GM18909 (cell line): ENCODE results near the gene MYO1D.

Experiments
- ATAC-seq: cut with Tn5 transposase; IDR thresholded peaks from one replicate; pipeline ENCODE4 v1.9.1; 2021; ENCODE audit warnings: mild to moderate bottlenecking; ENCODE audit not compliant: unreplicated experiment, poor library complexity

Gene MYO1D

GRCh38 chr17:32485261-32486110 lies 391.4 kb downstream of the MYO1D start:
- ATAC-seq: no peak

GRCh38 chr17:32484628-32485027 lies 392.3 kb downstream of the MYO1D start:
- ATAC-seq: no peak

GRCh38 chr17:32484041-32484461 lies 392.9 kb downstream of the MYO1D start:
- no peak for ATAC-seq

GRCh38 chr17:32483451-32484019 lies 393.4 kb downstream of the MYO1D start:
- ATAC-seq: no peak

- no peak for ATAC-seq
These were observed 394.2 kb downstream of the MYO1D start for GRCh38 chr17:32482568-32483320.

GRCh38 chr17:32481193-32481592 lies 395.7 kb downstream of the MYO1D start:
- ATAC-seq: no peak

GRCh38 chr17:32479074-32479617 lies 397.8 kb downstream of the MYO1D start:
- no peak for ATAC-seq

GRCh38 chr17:32477220-32477619 lies 399.7 kb downstream of the MYO1D start:
- no peak for ATAC-seq

GRCh38 chr17:32475258-32475657 lies 401.7 kb downstream of the MYO1D start:
- no peak for ATAC-seq

DNA sequence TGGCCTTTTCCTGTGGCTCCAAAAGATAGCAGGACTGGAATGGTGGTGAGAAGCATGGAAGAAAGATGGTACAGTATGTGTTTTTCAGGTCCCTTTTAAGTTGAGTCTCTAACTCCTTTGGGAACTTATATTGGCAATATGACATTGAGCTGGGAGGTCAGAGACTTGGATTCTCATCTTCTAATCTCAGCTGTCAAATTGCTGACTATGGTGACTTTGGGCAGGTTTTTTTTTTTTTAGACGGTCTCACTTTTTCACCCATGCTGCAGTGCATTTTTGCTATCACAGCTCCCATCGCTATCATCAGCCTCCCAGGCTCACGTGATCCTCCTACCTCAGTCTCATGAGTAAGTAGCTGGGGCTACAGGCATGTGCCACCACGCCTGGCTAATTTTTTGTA lies 405.3 kb downstream of the MYO1D start:
- no peak for ATAC-seq

DNA sequence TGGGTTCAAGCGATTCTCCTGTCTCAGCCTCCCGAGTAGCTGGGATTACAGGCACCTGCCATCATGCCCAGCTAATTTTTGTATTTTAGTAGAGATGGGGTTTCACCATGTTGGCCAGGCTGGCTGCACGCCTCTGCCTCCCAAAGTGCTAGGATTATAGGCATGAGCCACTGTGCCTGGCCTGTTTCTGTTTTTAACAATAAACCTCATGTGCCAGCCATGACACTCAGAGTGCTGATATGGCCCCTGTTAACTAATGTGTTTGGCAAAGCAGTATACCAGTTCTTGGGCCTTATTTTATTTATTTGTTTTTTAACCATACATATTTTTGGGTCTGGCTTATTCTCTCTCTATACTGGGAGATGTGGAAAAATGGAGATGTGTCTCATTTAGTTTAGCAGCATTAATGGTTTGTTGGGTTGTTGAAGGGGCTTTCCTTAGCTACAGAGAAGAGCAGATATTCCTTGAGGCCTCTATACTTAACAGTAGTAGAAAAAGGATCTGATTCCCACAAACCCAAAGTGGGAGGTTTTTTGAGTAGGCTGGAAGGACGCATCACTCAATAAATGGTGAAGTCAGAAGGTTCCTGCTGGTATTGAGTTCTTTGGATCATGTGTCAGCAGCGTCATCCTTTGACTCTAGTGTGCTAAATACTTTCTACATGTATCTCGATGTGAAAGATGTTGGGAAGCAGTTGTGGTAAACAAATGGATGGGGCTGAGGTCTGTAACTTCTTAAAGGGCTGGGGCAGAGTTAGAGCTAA lies 406.3 kb downstream of the MYO1D start:
- ATAC-seq: no peak

DNA sequence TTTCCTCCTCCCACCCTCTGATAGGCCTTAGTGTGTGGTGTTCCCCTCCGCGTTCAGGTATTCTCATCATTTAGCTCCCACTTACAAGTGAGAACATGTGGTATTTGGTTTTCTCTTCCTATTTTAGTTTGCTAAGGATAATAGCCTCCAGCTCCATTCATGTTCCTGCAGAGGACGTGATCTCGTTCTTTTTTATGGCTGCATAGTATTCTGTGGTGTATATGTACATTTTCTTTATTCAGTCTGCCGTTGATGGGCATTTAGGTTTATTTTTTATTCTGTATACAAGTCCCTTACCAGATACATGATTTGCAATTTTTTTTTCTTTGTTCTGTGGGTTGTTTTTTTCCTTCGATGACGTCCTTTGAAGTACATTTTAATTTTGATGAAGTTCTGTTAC lies 409.0 kb downstream of the MYO1D start:
- no peak for ATAC-seq

DNA sequence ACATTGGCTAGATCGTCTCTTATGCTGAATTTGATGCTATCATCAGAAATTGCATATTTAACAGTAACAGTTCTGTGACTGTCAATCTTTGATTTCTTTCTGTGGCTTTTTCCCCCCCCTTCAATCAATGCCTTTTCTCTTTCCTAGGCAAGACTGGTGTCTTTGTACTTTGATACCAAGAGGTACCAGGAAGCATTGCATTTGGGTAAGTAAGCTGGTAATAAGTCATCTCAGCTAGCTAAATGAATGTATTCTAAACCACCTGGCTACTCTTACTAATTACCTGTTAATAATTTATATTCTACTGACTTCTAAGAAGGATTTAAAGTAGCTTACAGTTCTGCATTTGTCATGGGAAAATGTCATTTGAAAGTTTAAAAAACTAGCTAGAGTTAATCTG lies 412.6 kb downstream of the MYO1D start:
- no peak for ATAC-seq

DNA sequence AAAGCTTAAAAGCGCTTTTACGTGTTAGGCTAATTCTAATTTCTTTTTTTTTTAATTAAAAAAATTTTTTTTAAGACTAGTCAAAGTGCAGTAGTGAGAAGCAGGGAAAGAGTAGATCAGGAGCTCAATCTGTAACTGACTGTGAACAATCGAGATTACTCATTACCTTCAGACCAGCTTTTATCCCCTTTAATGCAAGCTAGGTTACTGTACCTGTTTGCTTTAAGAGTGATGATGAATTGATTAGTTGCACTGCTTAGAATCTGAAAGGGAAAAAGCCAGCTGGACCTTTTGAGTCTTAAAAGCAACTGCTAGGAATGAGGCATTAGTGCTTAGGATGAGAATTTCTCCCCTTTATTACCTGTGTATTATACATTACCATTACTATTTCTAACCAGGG lies 413.6 kb downstream of the MYO1D start:
- ATAC-seq: no peak

DNA sequence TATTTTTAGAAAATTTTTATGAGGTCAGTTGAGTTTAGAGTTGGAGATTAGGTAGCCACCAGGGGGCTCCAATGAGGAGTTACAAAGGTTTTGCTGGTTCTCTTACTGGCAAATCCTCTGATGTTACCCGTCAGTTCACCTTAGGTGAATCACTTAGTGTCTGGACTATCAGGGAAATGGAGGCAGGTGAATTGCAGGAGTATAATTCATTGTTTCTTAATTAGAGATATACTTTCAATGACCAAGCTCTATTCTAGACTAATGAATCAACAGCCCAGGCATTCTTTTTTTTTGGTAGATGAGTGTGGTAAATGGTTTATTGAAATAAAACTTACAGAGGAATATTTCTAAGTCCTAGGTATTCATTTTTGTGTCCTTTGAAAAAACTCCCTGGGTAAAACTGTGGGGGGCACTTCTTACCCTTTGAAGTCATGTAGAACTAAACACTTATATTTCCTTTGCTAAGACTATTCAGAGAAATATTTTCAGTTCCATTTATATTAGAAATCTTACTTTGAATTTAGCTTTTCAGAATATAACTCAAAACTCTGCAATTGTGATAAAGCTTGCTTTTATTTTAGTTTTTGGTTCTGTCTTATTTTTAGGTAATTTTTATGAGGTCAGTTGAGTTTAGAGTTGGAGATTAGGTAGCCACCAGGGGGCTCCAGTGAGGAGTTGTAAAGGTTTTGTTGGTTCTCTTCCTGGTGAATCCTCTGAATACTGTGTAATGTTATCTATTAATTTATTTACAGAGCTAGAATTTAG lies 414.9 kb downstream of the MYO1D start:
- ATAC-seq: no peak

DNA sequence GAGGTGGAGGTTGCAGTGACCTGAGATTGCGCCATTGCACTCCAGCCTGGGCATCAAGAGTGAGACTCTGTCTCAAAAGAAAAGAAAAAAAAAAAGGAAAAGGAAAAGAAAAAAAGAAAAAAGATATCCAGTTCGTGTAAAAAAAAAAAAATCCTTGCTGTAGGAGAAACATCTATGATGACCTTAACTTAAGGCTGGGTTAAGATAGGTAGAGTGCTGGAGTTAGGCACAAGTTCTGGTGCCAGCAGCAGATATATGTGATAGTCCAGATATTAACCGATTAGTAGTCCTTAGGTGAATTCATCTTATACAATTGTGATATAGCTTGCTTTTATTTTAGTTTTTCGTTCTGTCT lies 415.4 kb downstream of the MYO1D start:
- ATAC-seq: no peak

- ATAC-seq: no peak
These were observed 416.9 kb downstream of the MYO1D start for GRCh38 chr17:32460054-32460453.

DNA sequence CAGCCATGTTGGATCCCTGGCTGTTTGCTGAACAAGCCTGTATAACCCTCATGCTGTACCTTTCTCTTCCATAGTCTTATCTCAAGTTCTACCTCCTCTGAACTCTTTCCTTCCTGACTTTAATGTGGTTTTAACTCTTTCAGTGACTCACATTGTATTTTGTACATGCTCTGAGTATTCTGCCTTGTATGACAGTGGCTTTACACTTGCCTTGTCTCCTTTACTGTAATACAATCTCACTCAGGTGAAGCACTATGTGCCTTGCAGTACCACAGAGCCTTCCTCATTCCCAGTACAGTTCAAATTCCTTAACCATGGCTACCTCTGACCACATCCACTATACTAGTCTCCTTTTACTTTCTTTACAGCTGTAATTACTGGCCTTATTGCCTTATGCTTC lies 418.6 kb downstream of the MYO1D start:
- no peak for ATAC-seq

GRCh38 chr17:32453370-32453769 lies 423.6 kb downstream of the MYO1D start:
- no peak for ATAC-seq

GRCh38 chr17:32452281-32452680 lies 424.6 kb downstream of the MYO1D start:
- no peak for ATAC-seq
